ENCODE results near the gene CARD14.

Gene CARD14

DNA sequence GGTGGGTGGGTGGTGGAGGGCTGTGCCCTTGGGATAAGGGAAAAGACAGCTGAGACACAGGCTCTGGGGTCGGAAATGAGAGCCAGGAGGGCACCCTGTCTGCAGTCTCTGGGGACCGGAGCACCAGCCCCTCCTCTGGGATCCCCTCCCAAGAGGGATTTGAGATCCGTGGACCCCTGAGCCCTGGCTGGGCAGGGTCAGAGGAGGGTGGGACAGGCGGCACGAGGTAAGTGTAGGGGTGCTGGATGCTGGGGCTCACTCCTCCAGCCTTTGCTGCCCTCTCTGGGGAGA is 49.9 kb downstream of the CARD14 start:
- peak overlapping the region; percentile 90 for H3K4me3 Mint-ChIP-seq
- ATAC-seq (replicated peaks; ENCODE audit: extremely low read depth, poor library complexity, severe bottlenecking) (peak; percentile 2), DNase-seq (ENCODE audit: low spot score in 2 of 2) (no peak)
- H3K4me1 Mint-ChIP-seq: peaks cover 50% of the 10 kb centered on the region
- peaks cover 14% of the 10 kb centered on the region for H3K36me3 Mint-ChIP-seq (ENCODE audit: insufficient read depth)
- no peaks in the 10 kb centered on the region for H3K27me3 Mint-ChIP-seq
- H3K9me3 Mint-ChIP-seq: no peaks in the 10 kb centered on the region
- H3K27ac Mint-ChIP-seq (ENCODE audit: low read depth): peak overlapping the region; percentile 98

- Mint-ChIP-seq H3K4me3 (peak within 1 kb of the TSS; percentile 90), H3K27ac (ENCODE audit: low read depth) (peak within 1 kb of the TSS; percentile 98), H3K36me3 (ENCODE audit: insufficient read depth) (peaks cover 14% of the 10 kb centered on the region), H3K4me1 (peaks cover 50% of the 10 kb centered on the region), H3K9me3 (no peaks in the 10 kb centered on the region), H3K27me3 (no peaks in the 10 kb centered on the region)
- DNase-seq (ENCODE audit: low spot score in 2 of 2) (peak in 1 of 2 donors; percentile 25), ATAC-seq (replicated peaks; ENCODE audit: extremely low read depth, poor library complexity, severe bottlenecking) (peak; percentile 48)
Observed at GRCh38 chr17:80220054-80220735, 50.4 kb downstream of the CARD14 start, which contains the start of the genes SGSH and SLC26A11. SGSH (minus strand) TSS chr17:80220333; CDS start chr17:80220313, 20 bp downstream. SLC26A11 (plus strand) TSS chr17:80220427; CDS start chr17:80221561, 1,134 bp downstream.

DNA sequence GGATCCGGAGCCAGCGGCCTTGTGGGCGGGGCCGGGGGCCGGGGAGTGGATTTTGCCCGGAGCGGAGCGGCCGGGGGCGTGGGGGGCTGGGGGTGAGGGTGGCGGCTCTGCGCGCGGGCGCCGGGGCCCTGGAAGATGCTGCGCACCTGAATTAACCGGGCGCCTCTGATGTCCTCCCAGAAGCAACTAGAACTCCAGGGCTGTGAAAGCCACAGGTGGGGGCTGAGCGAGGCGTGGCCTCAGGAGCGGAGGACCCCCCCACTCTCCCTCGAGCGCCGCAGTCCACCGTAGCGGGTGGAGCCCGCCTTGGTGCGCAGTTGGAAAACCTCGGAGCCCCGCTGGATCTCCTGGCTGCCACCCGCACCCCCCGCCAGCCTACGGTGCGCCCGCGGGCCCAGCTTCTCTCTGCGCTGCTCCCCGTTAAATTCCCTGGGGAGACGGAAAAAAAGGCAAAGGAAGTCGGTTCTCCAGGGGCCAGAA is 50.9 kb downstream of the CARD14 start:
- no peaks in the 10 kb centered on the region for H3K27me3 Mint-ChIP-seq
- peaks cover 50% of the 10 kb centered on the region for H3K4me1 Mint-ChIP-seq
- ATAC-seq (replicated peaks; ENCODE audit: extremely low read depth, poor library complexity, severe bottlenecking) (no peak), DNase-seq (ENCODE audit: low spot score in 2 of 2) (no peak)
- H3K9me3 Mint-ChIP-seq: no peaks in the 10 kb centered on the region
- H3K36me3 Mint-ChIP-seq (ENCODE audit: insufficient read depth): peaks cover 14% of the 10 kb centered on the region
- H3K4me3 Mint-ChIP-seq: peak overlapping the region; percentile 75
- peak overlapping the region; percentile 75 for H3K27ac Mint-ChIP-seq (ENCODE audit: low read depth)

- Mint-ChIP-seq H3K4me3 (peak overlapping the region; percentile 75), H3K36me3 (ENCODE audit: insufficient read depth) (peaks cover 8% of the 10 kb centered on the region), H3K4me1 (peaks cover 49% of the 10 kb centered on the region), H3K9me3 (no peaks in the 10 kb centered on the region), H3K27ac (ENCODE audit: low read depth) (peak overlapping the region; percentile 75), H3K27me3 (no peaks in the 10 kb centered on the region)
- ATAC-seq (replicated peaks; ENCODE audit: extremely low read depth, poor library complexity, severe bottlenecking) (no peak), DNase-seq (ENCODE audit: low spot score in 2 of 2) (no peak)
Observed at GRCh38 chr17:80221351-80222105, 51.7 kb downstream of the CARD14 start.

GRCh38 chr17:80222376-80223141 is 52.7 kb downstream of the CARD14 start:
- DNase-seq (ENCODE audit: low spot score in 2 of 2) (no peak), ATAC-seq (replicated peaks; ENCODE audit: extremely low read depth, poor library complexity, severe bottlenecking) (no peak)
- Mint-ChIP-seq H3K36me3 (ENCODE audit: insufficient read depth) (peaks cover 8% of the 10 kb centered on the region), H3K4me3 (peak overlapping the region; percentile 44), H3K9me3 (no peaks in the 10 kb centered on the region), H3K27ac (ENCODE audit: low read depth) (no peak overlapping the region), H3K4me1 (peaks cover 42% of the 10 kb centered on the region), H3K27me3 (no peaks in the 10 kb centered on the region)

- no peak for DNase-seq (ENCODE audit: low spot score in 2 of 2)
- no peak overlapping the region for H3K27ac Mint-ChIP-seq (ENCODE audit: low read depth)
- H3K36me3 Mint-ChIP-seq (ENCODE audit: insufficient read depth): peaks cover 10% of the 10 kb centered on the region
- H3K27me3 Mint-ChIP-seq: no peaks in the 10 kb centered on the region
- ATAC-seq (replicated peaks; ENCODE audit: extremely low read depth, poor library complexity, severe bottlenecking): no peak
- peak overlapping the region; percentile 44 for H3K4me3 Mint-ChIP-seq
- H3K4me1 Mint-ChIP-seq: peaks cover 39% of the 10 kb centered on the region
- no peaks in the 10 kb centered on the region for H3K9me3 Mint-ChIP-seq
Observed at GRCh38 chr17:80223142-80223815, 53.4 kb downstream of the CARD14 start.

DNA sequence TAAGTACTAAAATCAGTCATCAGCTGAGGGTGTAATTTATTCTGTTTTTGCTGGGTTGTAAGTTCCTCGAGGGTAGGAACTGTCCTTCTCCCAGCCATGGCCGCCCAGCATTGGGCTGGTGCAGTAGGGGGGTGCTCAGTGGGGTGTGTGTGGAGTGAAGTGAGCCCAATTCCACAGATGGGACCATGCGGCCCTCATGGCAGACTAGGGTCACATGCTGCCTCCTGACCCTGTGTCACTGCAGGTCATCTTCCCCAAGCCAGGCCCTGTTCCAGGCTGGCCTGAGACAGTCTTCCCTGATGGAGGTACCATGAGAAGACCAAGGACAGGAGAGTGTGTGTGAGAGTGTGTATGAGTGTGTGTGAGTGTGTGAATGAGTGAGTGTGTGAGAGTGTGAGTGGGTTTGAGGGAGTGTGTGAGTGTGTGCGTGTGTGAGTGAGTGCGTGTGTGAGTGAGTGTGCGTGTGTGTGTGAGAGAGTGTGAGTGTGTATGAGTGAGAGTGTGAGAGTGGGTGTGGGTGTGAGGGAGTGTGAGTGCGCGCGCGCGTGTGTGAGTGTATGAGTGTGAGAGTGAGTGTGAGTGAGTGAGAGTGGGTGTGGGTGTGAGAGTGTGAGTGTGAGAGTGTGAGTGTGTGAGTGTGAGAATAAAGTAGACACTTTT is 54.1 kb downstream of the CARD14 start:
- no peak overlapping the region for H3K27ac Mint-ChIP-seq (ENCODE audit: low read depth)
- no peaks in the 10 kb centered on the region for H3K9me3 Mint-ChIP-seq
- DNase-seq (ENCODE audit: low spot score in 2 of 2): no peak
- H3K27me3 Mint-ChIP-seq: no peaks in the 10 kb centered on the region
- ATAC-seq (replicated peaks; ENCODE audit: extremely low read depth, poor library complexity, severe bottlenecking): no peak
- H3K4me3 Mint-ChIP-seq: no peak overlapping the region
- peaks cover 10% of the 10 kb centered on the region for H3K36me3 Mint-ChIP-seq (ENCODE audit: insufficient read depth)
- peaks cover 32% of the 10 kb centered on the region for H3K4me1 Mint-ChIP-seq

DNA sequence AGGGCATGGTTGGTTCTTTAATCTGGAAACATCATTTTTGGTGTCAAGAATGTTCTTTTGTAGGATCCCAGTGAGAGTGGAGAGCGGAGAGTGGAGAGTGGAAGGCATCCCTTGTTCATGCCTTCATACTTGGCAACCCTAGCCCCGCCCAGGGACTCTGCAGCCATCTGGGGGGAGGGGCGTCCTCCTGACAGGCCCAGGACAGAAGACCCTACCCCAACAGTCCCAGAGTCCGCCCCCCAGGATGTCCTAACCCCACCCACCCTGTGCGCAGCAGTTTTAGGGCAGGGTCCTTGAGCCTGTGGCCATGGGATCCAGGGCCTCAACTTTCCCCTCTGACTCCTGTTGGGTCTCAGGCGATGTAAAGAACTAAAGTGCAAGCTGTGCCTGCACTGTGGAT is 54.9 kb downstream of the CARD14 start:
- H3K4me1 Mint-ChIP-seq: peaks cover 26% of the 10 kb centered on the region
- DNase-seq (ENCODE audit: low spot score in 2 of 2) (no peak), ATAC-seq (replicated peaks; ENCODE audit: extremely low read depth, poor library complexity, severe bottlenecking) (no peak)
- H3K4me3 Mint-ChIP-seq: no peak overlapping the region
- no peaks in the 10 kb centered on the region for H3K27me3 Mint-ChIP-seq
- H3K36me3 Mint-ChIP-seq (ENCODE audit: insufficient read depth): peaks cover 9% of the 10 kb centered on the region
- H3K27ac Mint-ChIP-seq (ENCODE audit: low read depth): no peak overlapping the region
- H3K9me3 Mint-ChIP-seq: no peaks in the 10 kb centered on the region

GRCh38 chr17:80225230-80225629 is 55.4 kb downstream of the CARD14 start:
- DNase-seq (ENCODE audit: low spot score in 2 of 2): no peak
- Mint-ChIP-seq H3K27ac (ENCODE audit: low read depth) (no peak overlapping the region), H3K36me3 (ENCODE audit: insufficient read depth) (peaks cover 8% of the 10 kb centered on the region), H3K4me1 (peaks cover 26% of the 10 kb centered on the region), H3K9me3 (no peaks in the 10 kb centered on the region), H3K27me3 (no peaks in the 10 kb centered on the region), H3K4me3 (no peak overlapping the region)
- no peak for ATAC-seq (replicated peaks; ENCODE audit: extremely low read depth, poor library complexity, severe bottlenecking)

GRCh38 chr17:80227156-80227555 is 57.3 kb downstream of the CARD14 start:
- H3K27me3 Mint-ChIP-seq: no peaks in the 10 kb centered on the region
- no peak for ATAC-seq (replicated peaks; ENCODE audit: extremely low read depth, poor library complexity, severe bottlenecking)
- H3K36me3 Mint-ChIP-seq (ENCODE audit: insufficient read depth): peaks cover 11% of the 10 kb centered on the region
- no peak overlapping the region for H3K4me3 Mint-ChIP-seq
- H3K9me3 Mint-ChIP-seq: peaks cover 5% of the 10 kb centered on the region
- DNase-seq (ENCODE audit: low spot score in 2 of 2): no peak
- H3K27ac Mint-ChIP-seq (ENCODE audit: low read depth): no peak overlapping the region
- peaks cover 29% of the 10 kb centered on the region for H3K4me1 Mint-ChIP-seq

- H3K36me3 Mint-ChIP-seq (ENCODE audit: insufficient read depth): peaks cover 13% of the 10 kb centered on the region
- DNase-seq (ENCODE audit: low spot score in 2 of 2): no peak
- H3K9me3 Mint-ChIP-seq: peaks cover 9% of the 10 kb centered on the region
- no peak overlapping the region for H3K4me3 Mint-ChIP-seq
- H3K27ac Mint-ChIP-seq (ENCODE audit: low read depth): no peak overlapping the region
- no peak for ATAC-seq (replicated peaks; ENCODE audit: extremely low read depth, poor library complexity, severe bottlenecking)
- H3K27me3 Mint-ChIP-seq: no peaks in the 10 kb centered on the region
- H3K4me1 Mint-ChIP-seq: peaks cover 26% of the 10 kb centered on the region
Observed at GRCh38 chr17:80227666-80228065, 57.8 kb downstream of the CARD14 start.

DNA sequence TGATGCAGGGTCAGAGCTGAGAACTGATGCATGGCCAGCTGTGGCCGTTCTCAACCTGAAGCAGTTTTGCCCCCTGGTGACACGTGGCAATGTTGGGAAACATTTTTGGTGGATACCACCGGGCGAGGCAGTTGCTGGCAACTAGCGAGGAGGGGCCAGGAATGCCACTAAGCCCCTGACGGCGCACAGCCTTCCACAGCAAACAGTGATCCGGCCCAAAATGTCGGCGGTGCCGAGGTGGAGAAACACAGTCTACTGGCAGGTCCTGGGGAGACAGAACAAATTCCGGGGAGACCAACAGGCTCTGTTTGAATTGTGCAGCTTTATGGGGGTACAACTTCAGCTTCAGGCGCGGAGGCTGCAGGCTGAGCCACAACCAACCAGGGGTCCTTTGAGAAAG is 58.6 kb downstream of the CARD14 start:
- peaks cover 15% of the 10 kb centered on the region for H3K36me3 Mint-ChIP-seq (ENCODE audit: insufficient read depth)
- no peaks in the 10 kb centered on the region for H3K27me3 Mint-ChIP-seq
- H3K4me3 Mint-ChIP-seq: no peak overlapping the region
- H3K27ac Mint-ChIP-seq (ENCODE audit: low read depth): peak overlapping the region; percentile 70
- no peak for ATAC-seq (replicated peaks; ENCODE audit: extremely low read depth, poor library complexity, severe bottlenecking)
- DNase-seq (ENCODE audit: low spot score in 2 of 2): no peak
- H3K4me1 Mint-ChIP-seq: peaks cover 18% of the 10 kb centered on the region
- H3K9me3 Mint-ChIP-seq: peaks cover 11% of the 10 kb centered on the region

Measured in central memory CD8-positive, alpha-beta T cell (primary cell).